Measurements from ENCODE around the gene PCSK7.

The PCSK7 gene

DNA sequence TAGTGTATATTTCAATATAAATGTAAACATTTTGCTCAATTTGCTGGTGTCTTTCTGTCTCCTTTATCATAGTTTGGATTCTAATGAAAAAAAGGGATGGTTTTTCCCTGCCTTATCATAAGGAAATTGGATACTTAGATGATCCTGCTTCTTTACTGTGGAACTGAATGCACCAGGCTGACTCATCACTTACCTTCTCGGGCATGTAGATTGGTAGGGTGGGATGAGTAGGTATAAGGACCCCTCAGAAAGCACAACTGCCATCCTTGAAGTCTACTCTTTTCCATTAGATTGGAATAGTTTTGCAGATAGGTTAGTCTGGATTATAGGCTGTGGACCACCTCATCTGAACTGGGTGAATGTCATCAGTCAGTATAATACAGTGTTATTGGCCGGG lies 60.9 kb downstream of the PCSK7 start:
- DNase-seq = no peak
- no peaks in the 10 kb centered on the region for H3K27me3 ChIP-seq (replicated peaks)
- no peak overlapping the region for H3K4me3 ChIP-seq (ENCODE audit: low read depth, low read length)
- peaks cover 25% of the 10 kb centered on the region for H3K36me3 ChIP-seq (replicated peaks)
- no peak overlapping the region for H3K27ac ChIP-seq
- TF ChIP-seq, protein P1, sequence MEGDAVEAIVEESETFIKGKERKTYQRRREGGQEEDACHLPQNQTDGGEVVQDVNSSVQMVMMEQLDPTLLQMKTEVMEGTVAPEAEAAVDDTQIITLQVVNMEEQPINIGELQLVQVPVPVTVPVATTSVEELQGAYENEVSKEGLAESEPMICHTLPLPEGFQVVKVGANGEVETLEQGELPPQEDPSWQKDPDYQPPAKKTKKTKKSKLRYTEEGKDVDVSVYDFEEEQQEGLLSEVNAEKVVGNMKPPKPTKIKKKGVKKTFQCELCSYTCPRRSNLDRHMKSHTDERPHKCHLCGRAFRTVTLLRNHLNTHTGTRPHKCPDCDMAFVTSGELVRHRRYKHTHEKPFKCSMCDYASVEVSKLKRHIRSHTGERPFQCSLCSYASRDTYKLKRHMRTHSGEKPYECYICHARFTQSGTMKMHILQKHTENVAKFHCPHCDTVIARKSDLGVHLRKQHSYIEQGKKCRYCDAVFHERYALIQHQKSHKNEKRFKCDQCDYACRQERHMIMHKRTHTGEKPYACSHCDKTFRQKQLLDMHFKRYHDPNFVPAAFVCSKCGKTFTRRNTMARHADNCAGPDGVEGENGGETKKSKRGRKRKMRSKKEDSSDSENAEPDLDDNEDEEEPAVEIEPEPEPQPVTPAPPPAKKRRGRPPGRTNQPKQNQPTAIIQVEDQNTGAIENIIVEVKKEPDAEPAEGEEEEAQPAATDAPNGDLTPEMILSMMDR (IDR thresholded peaks at IDR 0.05; ENCODE audit: low read depth, low read length, missing control alignments) = no peak
- in situ Hi-C loops (cut with HindIII; ENCODE audit: low pct_ligation_motif_present, low sequenced_read_pairs) = no loop called here

DNA sequence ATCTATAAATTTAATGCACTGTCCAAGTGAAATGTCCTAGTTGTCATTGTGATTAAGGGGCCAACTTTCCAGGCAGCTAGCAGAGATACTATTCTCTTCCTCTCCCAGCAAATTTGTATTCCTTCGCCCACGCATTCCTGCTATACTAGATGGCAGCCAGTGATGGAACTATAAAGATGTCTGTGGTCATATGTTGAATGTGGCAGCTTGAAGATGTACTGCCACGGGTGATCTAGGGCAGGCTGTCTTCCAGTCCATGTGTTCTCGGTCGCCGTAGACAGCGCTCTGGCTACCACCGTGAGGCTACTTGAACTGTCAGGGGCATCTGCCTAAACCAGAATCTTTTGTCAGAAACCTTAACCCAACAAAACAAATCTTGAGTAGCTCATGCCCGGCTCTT lies 61.7 kb downstream of the PCSK7 start:
- H3K27me3 ChIP-seq (replicated peaks) = no peaks in the 10 kb centered on the region
- TF ChIP-seq, protein P1 (IDR thresholded peaks at IDR 0.05; ENCODE audit: low read depth, low read length, missing control alignments) = no peak
- no peak overlapping the region for H3K4me3 ChIP-seq (ENCODE audit: low read depth, low read length)
- H3K36me3 ChIP-seq (replicated peaks) = peaks cover 27% of the 10 kb centered on the region
- no peak for DNase-seq
- H3K27ac ChIP-seq = no peak overlapping the region
- in situ Hi-C loops (cut with HindIII; ENCODE audit: low pct_ligation_motif_present, low sequenced_read_pairs) = no loop called here

DNA sequence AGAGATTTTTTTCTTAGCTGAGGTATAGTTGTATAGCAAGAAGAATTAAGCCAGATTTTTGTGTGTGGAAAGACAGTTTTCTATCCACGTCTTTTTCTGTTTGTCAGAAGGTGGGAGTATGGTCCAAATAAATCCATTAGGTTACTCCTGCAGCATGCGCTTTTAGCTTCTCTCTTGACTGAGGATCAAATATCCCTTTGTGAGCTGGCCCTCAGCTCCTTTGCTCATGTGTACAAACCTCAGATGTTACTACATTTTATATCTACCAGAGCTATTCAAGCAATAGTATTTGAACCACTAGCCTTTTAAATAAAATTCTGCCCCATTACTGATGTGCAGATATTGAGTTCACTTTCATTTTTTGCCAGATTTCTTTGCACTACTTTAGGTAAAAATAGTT lies 62.1 kb downstream of the PCSK7 start:
- TF ChIP-seq, protein P1 (IDR thresholded peaks at IDR 0.05; ENCODE audit: low read depth, low read length, missing control alignments) = no peak
- H3K4me3 ChIP-seq (ENCODE audit: low read depth, low read length) = no peak overlapping the region

DNA sequence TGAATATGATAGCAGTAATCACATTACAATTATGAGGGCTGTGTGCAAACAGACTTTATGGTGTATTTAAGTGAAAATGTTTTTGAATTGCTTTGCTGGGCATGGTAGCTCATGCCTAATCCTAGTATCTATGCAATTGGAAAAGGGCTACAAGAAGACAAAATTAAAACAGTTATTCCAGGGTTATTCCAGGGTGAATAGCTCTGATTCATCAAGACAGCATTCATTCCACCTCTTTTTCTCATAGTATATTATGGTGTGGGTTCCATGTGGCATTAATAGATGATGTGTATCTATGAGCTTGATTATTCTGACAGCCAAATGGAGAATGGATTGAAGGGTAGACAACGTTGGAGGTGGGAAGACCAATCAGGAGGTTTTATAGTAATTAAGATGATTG lies 65.4 kb downstream of the PCSK7 start:
- H3K4me3 ChIP-seq (ENCODE audit: low read depth, low read length) = no peak overlapping the region
- TF ChIP-seq, protein P1 (IDR thresholded peaks at IDR 0.05; ENCODE audit: low read depth, low read length, missing control alignments) = no peak
- H3K27ac ChIP-seq = no peak overlapping the region
- no peaks in the 10 kb centered on the region for H3K27me3 ChIP-seq (replicated peaks)
- in situ Hi-C loops (cut with HindIII; ENCODE audit: low pct_ligation_motif_present, low sequenced_read_pairs) = no loop called here
- H3K36me3 ChIP-seq (replicated peaks) = peaks cover 53% of the 10 kb centered on the region
- no peak for DNase-seq

More for the DNA sequence above, 62.1 kb downstream of the PCSK7 start:
- Histone ChIP-seq H3K27ac (no peak overlapping the region), H3K27me3 (replicated peaks) (no peaks in the 10 kb centered on the region), H3K36me3 (replicated peaks) (peaks cover 30% of the 10 kb centered on the region)
- in situ Hi-C loops (cut with HindIII; ENCODE audit: low pct_ligation_motif_present, low sequenced_read_pairs) = no loop called here
- DNase-seq = no peak

DNA sequence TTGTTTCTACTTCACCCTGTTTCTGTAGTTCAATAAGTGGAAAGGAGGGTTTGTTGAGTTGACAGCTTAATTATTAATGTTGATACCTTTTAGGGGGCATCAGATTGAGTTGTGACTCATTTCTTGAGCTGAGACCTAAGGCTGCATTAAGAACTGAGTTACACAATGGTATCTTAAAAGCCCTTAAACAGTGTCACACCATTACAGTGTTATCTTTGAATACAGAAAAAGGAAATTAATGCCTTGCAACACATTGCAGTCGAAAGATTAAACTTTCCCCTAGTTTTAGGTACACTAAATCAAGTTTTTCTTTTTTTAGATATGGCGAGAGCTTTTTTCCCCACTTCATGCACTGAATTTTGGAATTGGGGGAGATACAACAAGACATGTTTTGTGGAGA lies 71.0 kb downstream of the PCSK7 start:
- Histone ChIP-seq H3K27me3 (replicated peaks) (no peaks in the 10 kb centered on the region), H3K27ac (no peak overlapping the region), H3K36me3 (replicated peaks) (peaks cover 43% of the 10 kb centered on the region), H3K4me3 (ENCODE audit: low read depth, low read length) (no peak overlapping the region)
- TF ChIP-seq, protein P1 (IDR thresholded peaks at IDR 0.05; ENCODE audit: low read depth, low read length, missing control alignments) = no peak
- no peak for DNase-seq
- in situ Hi-C loops (cut with HindIII; ENCODE audit: low pct_ligation_motif_present, low sequenced_read_pairs) = no loop called here

DNA sequence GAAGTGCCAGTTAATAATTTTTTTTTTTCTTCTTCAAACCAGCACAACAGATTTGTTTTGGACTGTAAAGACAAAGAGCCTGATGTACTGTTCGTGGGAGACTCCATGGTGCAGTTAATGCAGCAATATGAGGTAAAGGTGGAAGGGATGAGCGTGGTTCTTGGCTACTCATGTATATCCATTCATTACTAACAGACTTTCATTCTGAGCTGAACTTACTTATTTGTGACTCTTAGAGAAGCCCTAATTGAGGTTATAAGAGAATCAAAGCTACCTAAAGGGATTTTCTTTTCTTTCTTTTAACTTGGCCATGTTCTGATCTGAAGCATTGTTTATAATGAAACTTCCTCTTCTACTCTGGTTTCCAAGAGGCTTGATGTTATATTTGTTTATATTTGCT lies 72.0 kb downstream of the PCSK7 start:
- in situ Hi-C loops (cut with HindIII; ENCODE audit: low pct_ligation_motif_present, low sequenced_read_pairs) = no loop called here
- Histone ChIP-seq H3K27ac (no peak overlapping the region), H3K27me3 (replicated peaks) (no peaks in the 10 kb centered on the region), H3K36me3 (replicated peaks) (peaks cover 42% of the 10 kb centered on the region), H3K4me3 (ENCODE audit: low read depth, low read length) (no peak overlapping the region)
- TF ChIP-seq, protein P1 (IDR thresholded peaks at IDR 0.05; ENCODE audit: low read depth, low read length, missing control alignments) = no peak
- no peak for DNase-seq
